K562 (cell line): ENCODE measurements around the gene VGF. TPM values are rescaled to one million over a fixed set of nuclear protein-coding genes. Genes with fewer than 3 reads are reported as not detected.

ENCODE experiments used
- CHAMP1 ChIP-seq: fragments of 450-650 bp; IDR thresholded peaks from 2 replicates; pipeline ENCODE4 v1.6.1; 2016; ENCODE audit warnings: mild to moderate bottlenecking
- DMBX1 ChIP-seq: fragments of 250-450 bp; sonication (Bioruptor Pico); IDR thresholded peaks from 2 replicates; pipeline ENCODE4 v1.8.0; 2022; ENCODE audit warnings: inconsistent platforms, mild to moderate bottlenecking, moderate library complexity, borderline replicate concordance
- EHMT2 ChIP-seq: fragments of 450-650 bp; IDR thresholded peaks from 2 replicates; pipeline ENCODE4 v1.6.1; 2018; ENCODE audit warnings: antibody characterized with exemption
- FOXJ3 ChIP-seq: sonication (generic); formaldehyde crosslinking; IDR thresholded peaks from 2 replicates; pipeline ENCODE4 v1.4.0; 2020; ENCODE audit warnings: mild to moderate bottlenecking, missing genetic modification reagents
- ILK ChIP-seq: fragments of 450-650 bp; IDR thresholded peaks from 2 replicates; pipeline ENCODE4 v1.6.1; 2016; ENCODE audit warnings: missing genetic modification characterization, low read depth, mild to moderate bottlenecking, missing compliant biosample characterization, moderate library complexity, borderline replicate concordance
- MEF2D ChIP-seq: conservative IDR thresholded peaks from 2 replicates; pipeline ENCODE4 v1.6.1; 2016; ENCODE audit warnings: low read depth, missing genetic modification characterization, missing compliant biosample characterization
- PRPF4 ChIP-seq: fragments of 200-400 bp; formaldehyde crosslinking; IDR thresholded peaks from one replicate; pipeline ENCODE4 v1.6.1; 2017; ENCODE audit warnings: low read length, low read depth, mild to moderate bottlenecking; ENCODE audit not compliant: insufficient read depth, poor library complexity, severe bottlenecking
- RBM17 ChIP-seq: fragments of 200-400 bp; formaldehyde crosslinking; IDR thresholded peaks from 2 replicates; pipeline ENCODE4 v1.6.1; 2017; ENCODE audit warnings: low read depth, mild to moderate bottlenecking, low read length, borderline replicate concordance
- SLC30A9 ChIP-seq: fragments of 250-450 bp; sonication (Bioruptor Pico); IDR thresholded peaks from 2 replicates; pipeline ENCODE4 v1.8.0; 2022; ENCODE audit warnings: mild to moderate bottlenecking, moderate library complexity
- SRSF3 ChIP-seq: fragments of 200-400 bp; formaldehyde crosslinking; IDR thresholded peaks from 2 replicates; pipeline ENCODE4 v1.6.1; 2016; ENCODE audit warnings: mild to moderate bottlenecking, low read length, moderate library complexity; ENCODE audit not compliant: insufficient read depth
- THAP7 ChIP-seq: fragments of 250-450 bp; sonication (Bioruptor Pico); IDR thresholded peaks from 2 replicates; pipeline ENCODE4 v1.5.0; 2021
- XRCC3 ChIP-seq: fragments of 450-650 bp; IDR thresholded peaks from 2 replicates; pipeline ENCODE4 v1.6.1; 2017; ENCODE audit warnings: mild to moderate bottlenecking, moderate library complexity
- ZNF511 ChIP-seq: sonication (generic); formaldehyde crosslinking; IDR thresholded peaks from 2 replicates; pipeline ENCODE4 v1.8.0; 2022; ENCODE audit warnings: mild to moderate bottlenecking, missing genetic modification reagents
- ZNF512 ChIP-seq: IDR thresholded peaks from 2 replicates; pipeline ENCODE4 v1.6.1; 2016; ENCODE audit warnings: missing genetic modification characterization, missing compliant biosample characterization
- polyA plus RNA-seq, 8 experiments: library from polyadenylated mRNA; depleted of rRNA in 4 of 8; stranded (reverse) in 5 of 8; unstranded in 3 of 8; fragments of >200 nt; fragmentation: Nextera tagmentation in 2 of 8; fragmentation: Illumina TruSeq in 1 of 8; extraction: Ambion mirVana in 2 of 8; extraction: Trizol in 1 of 8; gene quantifications; 2 replicates each; pipeline versions ENCODE4 v1.2.1 to v1.2.3, GENCODE V29; 2011 to 2014; ENCODE audit warnings: inconsistent platforms in 1 of 8, missing spikeins in 1 of 8
- total RNA-seq, 7 experiments: library from RNA; depleted of rRNA in 6 of 7; stranded (reverse); fragments of >200 nt in 6 of 7; fragmentation: Illumina TruSeq in 2 of 7; extraction: Trizol in 2 of 7; gene quantifications; 2 replicates each; pipeline versions ENCODE4 v1.2.1 to v1.2.3, GENCODE V29; 2011 to 2021; ENCODE audit warnings: low replicate concordance in 1 of 7
- TF ChIP-seq, protein P1 (sequence below): fragments of 250-450 bp; sonication (Bioruptor Pico); IDR thresholded peaks from 2 replicates; pipeline ENCODE4 v1.4.0; 2020; ENCODE audit warnings: mild to moderate bottlenecking
- TF ChIP-seq, protein P2 (sequence below): sonication (generic); formaldehyde crosslinking; IDR thresholded peaks from 2 replicates; pipeline ENCODE4 v1.8.0; 2022; ENCODE audit warnings: missing genetic modification reagents, mild to moderate bottlenecking, borderline replicate concordance

Gene VGF
- total and polyA plus RNA-seq, 9 of the 15 experiments (the other 6 are each of a cell fraction or from before 2014, with no cell fraction given): 0.03 to 5.7 (median 0.34) TPM

DNA sequence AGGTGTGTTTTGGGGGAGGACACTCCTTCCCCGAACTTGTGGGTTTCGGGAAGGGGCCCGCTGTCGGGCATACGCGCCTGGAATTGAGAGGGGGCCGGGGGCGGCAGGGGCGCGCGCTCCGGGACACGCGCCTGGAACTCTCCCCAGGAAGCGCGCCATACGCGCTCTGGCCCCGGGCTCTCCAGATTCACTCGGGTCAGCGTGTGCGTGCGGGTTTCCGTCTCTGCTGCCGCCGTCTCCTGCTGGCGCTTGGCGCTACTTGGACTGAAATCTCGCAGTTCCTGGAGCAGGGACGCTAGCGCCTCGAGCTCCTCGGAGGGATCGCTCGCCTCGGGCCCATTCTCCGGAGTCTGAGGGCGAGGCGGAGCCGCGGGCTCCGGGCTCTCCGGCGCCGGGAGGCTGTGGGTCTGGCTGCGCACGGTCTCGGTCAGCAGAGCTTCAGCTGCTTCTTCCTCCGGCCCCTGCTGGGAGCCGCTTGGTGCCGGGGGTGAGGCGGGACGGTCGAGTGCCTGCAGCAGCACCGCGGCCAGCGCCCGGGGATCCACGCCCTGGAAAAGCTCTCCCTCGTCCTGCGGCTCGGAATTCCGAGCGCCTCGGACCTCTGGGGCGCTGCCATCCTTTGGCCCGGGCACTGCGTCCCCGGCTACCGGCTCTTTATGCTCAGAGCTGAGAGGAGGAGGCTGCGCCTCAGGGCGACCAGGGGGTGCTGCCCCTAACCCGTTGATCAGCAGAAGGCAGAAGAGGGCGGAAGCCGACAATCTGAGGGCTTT is 1.1 kb downstream of the VGF start (continued):
- TF ChIP-seq ZNF512 (no peak), THAP7 (CRISPR knock-in tag) (no peak), RBM17 (no peak), ZNF511 (CRISPR knock-in tag) (no peak), CHAMP1 (no peak), XRCC3 (no peak), DMBX1 (no peak), MEF2D (tag) (no peak), PRPF4 (no peak), EHMT2 (peak; percentile 94), SRSF3 (no peak), FOXJ3 (CRISPR knock-in tag) (no peak), ILK (tag) (no peak), SLC30A9 (CRISPR knock-in tag) (no peak)
- TF ChIP-seq, protein P1, sequence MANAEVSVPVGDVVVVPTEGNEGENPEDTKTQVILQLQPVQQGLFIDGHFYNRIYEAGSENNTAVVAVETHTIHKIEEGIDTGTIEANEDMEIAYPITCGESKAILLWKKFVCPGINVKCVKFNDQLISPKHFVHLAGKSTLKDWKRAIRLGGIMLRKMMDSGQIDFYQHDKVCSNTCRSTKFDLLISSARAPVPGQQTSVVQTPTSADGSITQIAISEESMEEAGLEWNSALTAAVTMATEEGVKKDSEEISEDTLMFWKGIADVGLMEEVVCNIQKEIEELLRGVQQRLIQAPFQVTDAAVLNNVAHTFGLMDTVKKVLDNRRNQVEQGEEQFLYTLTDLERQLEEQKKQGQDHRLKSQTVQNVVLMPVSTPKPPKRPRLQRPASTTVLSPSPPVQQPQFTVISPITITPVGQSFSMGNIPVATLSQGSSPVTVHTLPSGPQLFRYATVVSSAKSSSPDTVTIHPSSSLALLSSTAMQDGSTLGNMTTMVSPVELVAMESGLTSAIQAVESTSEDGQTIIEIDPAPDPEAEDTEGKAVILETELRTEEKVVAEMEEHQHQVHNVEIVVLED (CRISPR knock-in tag): no peak
- TF ChIP-seq, protein P2, sequence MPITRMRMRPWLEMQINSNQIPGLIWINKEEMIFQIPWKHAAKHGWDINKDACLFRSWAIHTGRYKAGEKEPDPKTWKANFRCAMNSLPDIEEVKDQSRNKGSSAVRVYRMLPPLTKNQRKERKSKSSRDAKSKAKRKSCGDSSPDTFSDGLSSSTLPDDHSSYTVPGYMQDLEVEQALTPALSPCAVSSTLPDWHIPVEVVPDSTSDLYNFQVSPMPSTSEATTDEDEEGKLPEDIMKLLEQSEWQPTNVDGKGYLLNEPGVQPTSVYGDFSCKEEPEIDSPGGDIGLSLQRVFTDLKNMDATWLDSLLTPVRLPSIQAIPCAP (CRISPR knock-in tag): no peak
